ENCODE data around the gene CAP2.

Gene CAP2

DNA sequence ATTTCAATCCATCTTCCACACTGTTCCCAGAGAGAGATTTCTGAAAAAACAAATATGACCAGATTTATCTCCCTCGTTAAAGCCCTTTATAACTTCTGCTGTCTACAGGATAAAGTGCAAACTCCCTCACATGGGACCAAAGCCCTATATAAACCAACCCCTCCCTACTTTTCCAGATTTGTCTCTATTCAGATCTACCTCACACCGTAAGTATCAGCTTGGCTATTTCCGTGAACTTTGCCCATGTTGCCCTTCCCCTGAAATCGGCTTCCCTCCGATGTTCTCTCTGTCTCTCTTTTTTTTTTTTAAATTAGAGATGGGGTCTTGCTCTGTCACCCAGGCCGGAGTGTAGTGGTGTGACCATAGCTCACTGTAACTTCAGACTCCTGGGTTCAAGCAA is 194.6 kb downstream of the CAP2 start:
- no peak for DNase-seq

- peak; percentile 78 for DNase-seq
Observed at GRCh38 chr6:17589406-17590096, 196.2 kb downstream of the CAP2 start.

GRCh38 chr6:17591287-17591686 is 197.9 kb downstream of the CAP2 start:
- no peak for DNase-seq

DNA sequence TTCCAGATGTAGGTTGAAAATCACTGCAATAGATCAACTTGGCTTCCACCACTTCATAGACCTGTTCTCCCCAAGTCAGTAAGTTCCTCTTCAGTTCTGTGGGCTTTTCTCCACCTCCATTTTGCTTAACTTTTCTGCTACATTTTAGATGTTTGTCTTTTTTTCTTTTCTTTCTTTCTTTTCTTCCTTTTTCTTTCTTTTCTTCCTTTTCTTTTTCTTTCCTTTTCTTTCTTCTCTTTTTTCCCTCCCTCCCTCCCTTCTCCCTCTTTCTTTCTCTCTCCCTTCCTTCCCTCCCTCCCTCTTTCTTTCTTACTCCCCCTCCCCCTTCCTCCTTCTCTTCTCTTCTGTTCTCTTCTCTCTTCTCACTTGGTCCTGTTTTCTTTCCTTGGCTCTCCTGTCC is 199.9 kb downstream of the CAP2 start:
- no peak for DNase-seq

DNA sequence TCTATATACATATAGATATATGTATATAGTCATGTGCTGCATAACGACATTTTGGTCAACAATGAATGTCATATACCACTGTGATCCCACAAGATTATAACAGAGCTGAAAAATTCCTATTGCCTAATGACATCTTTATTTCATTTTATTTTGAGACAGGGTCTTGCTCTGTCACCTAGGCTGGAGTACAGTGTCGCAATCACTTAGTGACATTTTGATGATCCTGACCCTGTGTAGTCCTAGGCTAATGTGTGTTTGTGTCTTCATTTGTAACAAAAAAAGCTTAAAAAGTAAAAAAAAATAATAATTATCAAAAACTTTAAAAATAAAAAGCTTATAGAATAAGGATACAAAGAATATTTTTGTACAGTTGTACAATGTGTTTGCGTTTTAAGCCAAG is 202.7 kb downstream of the CAP2 start:
- no peak for DNase-seq

DNA sequence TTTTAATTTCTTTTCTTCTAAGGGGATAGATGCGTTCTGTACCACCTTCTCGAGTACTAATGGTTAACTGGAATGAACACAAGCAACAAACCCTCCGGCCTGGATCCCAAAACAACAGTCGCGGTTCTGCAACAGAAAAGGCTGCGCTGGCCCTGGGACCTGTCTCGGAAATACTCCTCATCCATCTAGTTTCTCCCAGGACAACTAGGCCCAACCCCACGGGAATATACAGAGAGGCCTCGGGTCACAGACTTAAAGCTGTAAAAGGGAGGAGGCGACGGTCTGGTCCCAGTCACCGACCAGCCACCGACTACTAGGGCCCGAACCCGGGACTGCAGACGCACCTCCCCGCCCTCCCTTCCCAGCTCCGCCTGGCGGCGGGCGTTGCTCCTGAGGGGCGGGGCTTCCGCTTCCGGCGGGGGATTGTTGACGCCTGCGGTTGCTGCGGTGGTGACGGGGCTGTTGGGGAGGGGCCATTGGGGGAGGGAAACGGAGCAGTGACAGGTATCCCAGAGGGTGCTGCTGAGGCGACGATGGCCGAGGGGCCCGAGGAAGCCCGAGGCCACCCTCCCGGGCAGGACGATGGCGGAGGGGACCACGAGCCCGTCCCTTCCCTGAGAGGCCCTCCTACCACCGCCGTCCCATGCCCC is 206.6 kb downstream of the CAP2 start, which contains the start of gene FAM8A1:
TSS of gene FAM8A1 (plus strand) at position 426 of the 650 bp plus-strand sequence. CDS start at position 534, 108 bp downstream.
- DNase-seq = peak; percentile 69

DNA sequence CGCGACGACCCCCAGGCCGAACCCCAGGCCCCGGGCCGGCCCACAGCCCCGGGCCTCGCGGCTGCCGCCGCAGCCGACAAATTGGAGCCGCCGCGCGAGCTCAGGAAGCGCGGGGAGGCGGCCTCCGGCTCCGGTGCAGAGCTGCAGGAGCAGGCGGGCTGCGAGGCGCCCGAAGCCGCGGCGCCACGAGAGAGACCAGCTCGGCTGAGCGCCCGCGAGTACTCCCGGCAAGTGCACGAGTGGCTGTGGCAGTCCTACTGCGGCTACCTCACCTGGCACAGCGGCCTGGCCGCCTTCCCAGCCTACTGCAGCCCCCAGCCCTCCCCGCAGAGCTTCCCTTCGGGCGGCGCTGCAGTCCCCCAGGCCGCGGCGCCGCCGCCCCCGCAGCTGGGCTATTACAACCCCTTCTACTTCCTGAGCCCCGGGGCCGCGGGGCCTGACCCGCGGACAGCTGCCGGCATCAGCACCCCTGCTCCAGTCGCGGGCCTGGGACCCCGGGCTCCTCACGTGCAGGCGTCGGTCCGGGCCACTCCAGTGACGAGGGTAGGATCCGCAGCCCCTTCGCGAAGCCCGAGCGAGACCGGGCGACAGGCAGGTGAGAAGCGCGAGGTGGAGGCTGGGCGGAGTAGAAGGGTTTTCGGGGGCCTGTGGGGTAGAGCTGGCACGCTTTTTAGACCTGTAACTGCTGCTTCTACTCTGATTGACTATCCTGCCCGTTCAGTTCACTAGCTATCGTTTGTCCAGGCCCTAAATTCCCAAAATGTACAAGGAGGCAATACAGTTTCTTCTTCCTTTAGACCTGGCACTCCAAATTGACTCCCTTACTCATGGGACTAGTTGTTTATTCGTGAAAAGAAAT is 207.4 kb downstream of the CAP2 start:
- peak; percentile 31 for DNase-seq

- DNase-seq = no peak
Observed at GRCh38 chr6:17601386-17601703, 207.9 kb downstream of the CAP2 start.

GRCh38 chr6:17602888-17603287 is 209.5 kb downstream of the CAP2 start:
- DNase-seq = no peak

GRCh38 chr6:17606606-17607005 is 213.2 kb downstream of the CAP2 start:
- no peak for DNase-seq

Data from NCI-H510A treated with DMSO at 0.1 percent for 48 hours (cell line).